GM10248 (cell line): Measurements from ENCODE around the gene ARFGAP3.

Experiments used
- CTCF ChIA-PET: fragments of 300-600 bp; sonication (Branson Sonifier 250); formaldehyde crosslinking; extraction: SDS; loops from one replicate; lab custom pipeline; 2021; ENCODE audit warnings: antibody characterized with exemption; lab: Yijun Ruan, JAX
- POLR2A ChIA-PET: fragments of 350-650 bp; sonication (Branson Sonifier 250); formaldehyde crosslinking; extraction: SDS; loops from one replicate; lab custom pipeline; 2020; ENCODE audit warnings: antibody characterized with exemption; lab: Yijun Ruan, JAX
- DNase-seq: peaks from one replicate; pipeline ENCODE4 v3.0.0; 2012; ENCODE audit errors: extremely low spot score
- CTCF ChIP-seq: IDR thresholded peaks from 2 replicates; pipeline ENCODE4 v1.5.1; 2012; ENCODE audit warnings: mild to moderate bottlenecking, low read depth; ENCODE audit errors: extremely low read depth, missing control alignments, control extremely low read depth

Gene ARFGAP3

GRCh38 chr22:42881982-42882656, 25.0 kb upstream of the ARFGAP3 start:
- no peak for TF ChIP-seq CTCF
- POLR2A ChIA-PET, result no interaction called here
- CTCF ChIA-PET, result interaction anchor here (1.3 to 6.7 kb wide), 6 partner anchors 9 to 30 kb away, joined by 4 to 49 read pairs (median 6); no protein-coding TSS in a partner anchor
- DNase-seq, result no peak

GRCh38 chr22:42881298-42881697, 24.2 kb upstream of the ARFGAP3 start:
- POLR2A ChIA-PET, result no interaction called here
- no peak for DNase-seq
- CTCF ChIA-PET, result interaction anchor here (1.3 to 6.7 kb wide), 6 partner anchors 8 to 29 kb away, joined by 4 to 49 read pairs (median 6); no protein-coding TSS in a partner anchor
- no peak for TF ChIP-seq CTCF

DNA sequence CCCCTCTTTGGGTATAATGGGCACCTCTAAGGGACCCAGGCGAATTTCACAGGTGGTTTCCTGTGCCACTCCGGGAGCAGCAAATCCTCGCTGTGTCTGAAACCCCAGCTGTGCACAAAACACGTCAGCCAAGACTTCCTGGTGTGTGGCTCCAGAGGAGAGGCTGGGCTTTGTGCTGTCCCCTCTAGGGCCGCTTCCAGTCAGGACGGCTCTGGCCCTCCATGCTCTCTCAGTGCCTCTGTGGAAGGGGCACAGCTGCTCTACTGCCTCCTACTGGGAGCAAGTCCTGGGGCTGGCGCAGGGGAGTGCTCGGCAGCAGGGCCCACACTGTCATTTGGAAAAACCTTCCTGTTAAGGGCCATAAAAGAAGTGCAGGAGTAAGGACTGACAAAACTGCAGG, 23.7 kb upstream of the ARFGAP3 start:
- POLR2A ChIA-PET, result no interaction called here
- CTCF ChIA-PET, result interaction anchor here (1.6 to 6.7 kb wide), 2 partner anchors 12 to 14 kb away, joined by 4 to 49 read pairs; no protein-coding TSS in a partner anchor
- TF ChIP-seq CTCF, result peak; percentile 17
- DNase-seq, result no peak

- POLR2A ChIA-PET, result no interaction called here
- CTCF ChIA-PET, result interaction anchor here (0.6 to 3.6 kb wide), 3 partner anchors 12 to 39 kb away, joined by 3 to 34 read pairs (median 3); no protein-coding TSS in a partner anchor
- no peak for DNase-seq
- TF ChIP-seq CTCF, result no peak
These were observed 22.4 kb upstream of the ARFGAP3 start for GRCh38 chr22:42879371-42880021.

DNA sequence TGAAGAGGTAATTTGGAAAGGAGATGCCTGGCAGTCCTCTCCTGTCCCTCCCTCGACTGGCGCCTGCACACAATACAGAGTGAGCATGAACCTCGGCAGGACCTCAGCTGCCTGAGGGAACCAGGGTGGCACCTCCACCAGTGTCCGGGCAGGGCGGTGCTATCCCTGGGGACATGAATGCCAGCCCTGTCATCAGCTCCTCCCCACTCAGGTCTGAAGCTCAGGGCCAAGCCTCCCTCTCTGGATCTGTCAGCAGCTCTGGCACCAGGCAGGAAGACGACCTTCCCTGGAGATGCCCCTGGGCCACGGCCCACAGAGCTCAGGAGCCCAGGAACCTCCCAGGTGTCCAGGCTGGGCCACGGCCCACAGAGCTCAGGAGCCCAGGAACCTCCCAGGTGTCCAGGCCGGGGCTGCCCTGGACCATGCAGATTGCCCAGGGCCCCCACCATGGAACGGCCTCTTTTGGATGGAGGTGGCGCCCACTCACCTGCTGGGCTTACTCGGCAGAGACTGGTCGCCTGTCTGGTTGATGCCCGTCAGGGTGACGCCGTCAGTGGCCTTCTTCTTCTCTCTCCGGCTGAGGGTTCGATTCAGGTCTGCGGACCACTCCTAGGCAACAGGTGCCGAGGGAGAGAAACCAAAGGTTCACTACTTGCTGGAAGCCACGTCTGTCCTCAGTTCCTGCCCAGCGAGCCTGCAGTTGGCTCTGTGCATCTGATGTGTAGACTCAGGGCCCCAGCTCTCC, 21.7 kb upstream of the ARFGAP3 start:
- CTCF ChIA-PET, result interaction anchor here (1.0 to 3.6 kb wide), 2 partner anchors 11 to 15 kb away, joined by 3 to 34 read pairs; no protein-coding TSS in a partner anchor
- no peak for TF ChIP-seq CTCF
- POLR2A ChIA-PET, result no interaction called here
- no peak for DNase-seq

DNA sequence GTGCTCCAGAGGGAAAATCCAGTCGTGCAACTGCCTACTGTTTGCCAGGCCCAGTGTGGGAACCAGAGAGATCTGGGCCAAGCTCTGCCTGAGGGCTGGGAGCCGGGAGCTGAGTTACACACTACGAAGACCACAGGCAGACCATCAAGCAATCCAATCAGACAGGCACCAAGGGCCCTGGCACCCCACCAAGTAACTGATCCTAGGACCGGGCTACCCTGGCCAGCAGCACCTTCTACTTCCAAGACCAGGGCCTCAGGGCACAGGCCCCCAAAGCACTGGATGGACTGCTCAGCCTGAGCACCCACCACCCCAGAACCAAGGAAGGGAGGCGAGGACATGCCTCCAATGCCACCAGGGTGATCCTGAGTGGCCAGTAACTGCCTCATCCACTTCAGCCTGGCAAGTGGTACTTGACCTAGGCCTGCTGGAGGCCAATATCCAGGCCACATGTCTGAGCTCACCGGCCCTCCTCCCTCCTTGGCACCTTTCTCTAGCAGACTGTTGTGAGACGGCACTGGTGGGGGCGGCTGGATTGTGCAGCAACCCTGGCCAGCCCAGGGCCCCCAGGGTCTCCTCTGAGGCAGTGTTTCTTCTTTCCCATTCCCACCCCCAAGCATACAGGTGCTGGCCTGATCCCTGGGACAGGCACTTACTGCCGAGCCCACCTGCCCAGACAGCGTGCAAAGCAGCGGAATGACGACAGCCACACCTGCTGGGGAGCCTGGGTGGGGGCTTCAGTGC, 20.7 kb upstream of the ARFGAP3 start:
- ChIA-PET POLR2A (no interaction called here), CTCF (interaction anchor here (3.6 kb wide), 1 partner anchor 10 kb away, joined by 34 read pairs; no protein-coding TSS in a partner anchor)
- no peak for DNase-seq
- no peak for TF ChIP-seq CTCF
